ENCODE results near the gene FAM174B. TPM values are rescaled to one million over a fixed set of nuclear protein-coding genes. Genes with fewer than 3 reads are reported as not detected.

FAM174B gene
- total and polyA plus RNA-seq, 10 of the 15 experiments (the other 5 are each of a cell fraction or from before 2014, with no cell fraction given), result 0.71 to 15.9 (median 4.2) TPM

DNA sequence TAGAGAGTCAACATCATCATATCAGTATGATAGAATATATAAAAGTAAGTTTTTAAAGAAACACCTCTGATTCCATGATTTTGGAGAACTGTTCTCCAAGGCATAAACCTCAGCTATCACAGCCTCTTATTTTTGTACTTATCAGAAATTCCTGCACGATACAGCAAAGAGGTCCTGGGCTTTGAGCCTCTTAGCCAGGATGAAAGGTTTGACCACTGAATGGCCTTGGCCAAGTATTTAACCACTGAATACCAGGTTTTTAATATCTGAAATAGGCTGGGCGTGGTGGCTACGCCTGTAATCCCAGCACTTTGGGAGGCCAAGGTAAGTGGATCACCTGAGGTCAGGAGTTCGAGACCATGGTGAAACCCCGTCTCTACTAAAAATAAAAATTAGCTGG is 1.9 kb upstream of the FAM174B start:
- H3K27me3 ChIP-seq (replicated peaks in 1 of 2; ENCODE audit: control insufficient read depth in 2 of 2, insufficient read depth in 2 of 2, low read length in 1 of 2), result no peaks in the 10 kb centered on the region
- H3K4me3 ChIP-seq, result no peak overlapping the region
- H3K9me3 ChIP-seq (replicated peaks; ENCODE audit: control insufficient read depth, insufficient read depth, low read length), result no peaks in the 10 kb centered on the region
- H2AFZ ChIP-seq (ENCODE audit: control insufficient read depth, low read depth, low read length), result no peak overlapping the region
- no peak for ATAC-seq
- ChIA-PET SMC1A (ENCODE audit: uncharacterized antibody, unreplicated experiment) (interaction anchor here (1.2 kb wide), 1 partner anchor 45 kb away, joined by 3 read pairs; no protein-coding TSS in a partner anchor), CTCF (interaction anchor here (0.9 kb wide), 1 partner anchor 19 kb away, joined by 4 read pairs; no protein-coding TSS in a partner anchor), RAD21 (ENCODE audit: unreplicated experiment) (no interaction called here), POLR2A (no interaction called here)
- H3K79me2 ChIP-seq (ENCODE audit: control insufficient read depth, insufficient read depth, low read length), result peaks cover 25% of the 10 kb centered on the region
- no peak overlapping the region for H3K27ac ChIP-seq (ENCODE audit: control insufficient read depth, insufficient read depth)
- in situ Hi-C loops (cut with MboI), result loop anchor here (10.0 kb wide), 1 partner anchor 257 kb away; no protein-coding TSS in a partner anchor
- no peak for DNase-seq (ENCODE audit: low read depth, low spot score)
- no peak overlapping the region for H3K4me2 ChIP-seq (ENCODE audit: control insufficient read depth, insufficient read depth)
- H3K36me3 ChIP-seq (ENCODE audit: control insufficient read depth in 2 of 2, insufficient read depth in 2 of 2, low read length in 1 of 2), result no peaks in the 10 kb centered on the region
- peaks cover 4% of the 10 kb centered on the region; the same call in 1 of the 2 replicates for H3K4me1 ChIP-seq (ENCODE audit: control insufficient read depth, insufficient read depth, low read length)
- intact Hi-C loops (cut with micrococcal nuclease; ENCODE audit: unreplicated experiment), result no loop called here
- H4K20me1 ChIP-seq (ENCODE audit: control insufficient read depth, insufficient read depth), result no peaks in the 10 kb centered on the region
- FAIRE-seq, result no peak
- no peak overlapping the region for H3K9ac ChIP-seq (ENCODE audit: control insufficient read depth, insufficient read depth, low read length)
- BruUV-seq (replicated peaks), result no TSS peak
- WGBS (ENCODE audit: insufficient coverage, insufficient replicate concordance, low lambda C conversion rate, missing lambda C conversion rate), result 65% methylated on average over 5 of the region's 5 CpGs
- TF ChIP-seq CBFB (IDR thresholded peaks at IDR 0.05; ENCODE audit: low read depth) (no peak), SREBF1 (IDR thresholded peaks at IDR 0.05; ENCODE audit: low read length) (no peak), JUND (IDR thresholded peaks at IDR 0.05; ENCODE audit: low read depth, low read length) (no peak), CREM (IDR thresholded peaks at IDR 0.05; ENCODE audit: low read depth) (no peak), ZBTB11 (CRISPR knock-in tag; IDR thresholded peaks at IDR 0.05) (no peak), E4F1 (IDR thresholded peaks at IDR 0.05; ENCODE audit: borderline replicate concordance, partially characterized antibody) (no peak), RB1 (IDR thresholded peaks at IDR 0.05; ENCODE audit: borderline replicate concordance) (no peak), NFIC (IDR thresholded peaks at IDR 0.05; ENCODE audit: low read depth, low read length) (no peak), MTA2 (IDR thresholded peaks at IDR 0.05; ENCODE audit: low read depth) (no peak), FOS (IDR thresholded peaks at IDR 0.05; ENCODE audit: borderline replicate concordance, extremely low read depth, insufficient read length) (no peak), TCF3 (IDR thresholded peaks at IDR 0.05; ENCODE audit: borderline replicate concordance, insufficient read depth, low read depth, low read length) (no peak), HDGF (IDR thresholded peaks at IDR 0.05) (no peak), POU2F2 (IDR thresholded peaks at IDR 0.05; ENCODE audit: borderline replicate concordance, low read depth, low read length) (no peak), NBN (IDR thresholded peaks at IDR 0.05) (no peak)
- TF ChIP-seq, protein P1, sequence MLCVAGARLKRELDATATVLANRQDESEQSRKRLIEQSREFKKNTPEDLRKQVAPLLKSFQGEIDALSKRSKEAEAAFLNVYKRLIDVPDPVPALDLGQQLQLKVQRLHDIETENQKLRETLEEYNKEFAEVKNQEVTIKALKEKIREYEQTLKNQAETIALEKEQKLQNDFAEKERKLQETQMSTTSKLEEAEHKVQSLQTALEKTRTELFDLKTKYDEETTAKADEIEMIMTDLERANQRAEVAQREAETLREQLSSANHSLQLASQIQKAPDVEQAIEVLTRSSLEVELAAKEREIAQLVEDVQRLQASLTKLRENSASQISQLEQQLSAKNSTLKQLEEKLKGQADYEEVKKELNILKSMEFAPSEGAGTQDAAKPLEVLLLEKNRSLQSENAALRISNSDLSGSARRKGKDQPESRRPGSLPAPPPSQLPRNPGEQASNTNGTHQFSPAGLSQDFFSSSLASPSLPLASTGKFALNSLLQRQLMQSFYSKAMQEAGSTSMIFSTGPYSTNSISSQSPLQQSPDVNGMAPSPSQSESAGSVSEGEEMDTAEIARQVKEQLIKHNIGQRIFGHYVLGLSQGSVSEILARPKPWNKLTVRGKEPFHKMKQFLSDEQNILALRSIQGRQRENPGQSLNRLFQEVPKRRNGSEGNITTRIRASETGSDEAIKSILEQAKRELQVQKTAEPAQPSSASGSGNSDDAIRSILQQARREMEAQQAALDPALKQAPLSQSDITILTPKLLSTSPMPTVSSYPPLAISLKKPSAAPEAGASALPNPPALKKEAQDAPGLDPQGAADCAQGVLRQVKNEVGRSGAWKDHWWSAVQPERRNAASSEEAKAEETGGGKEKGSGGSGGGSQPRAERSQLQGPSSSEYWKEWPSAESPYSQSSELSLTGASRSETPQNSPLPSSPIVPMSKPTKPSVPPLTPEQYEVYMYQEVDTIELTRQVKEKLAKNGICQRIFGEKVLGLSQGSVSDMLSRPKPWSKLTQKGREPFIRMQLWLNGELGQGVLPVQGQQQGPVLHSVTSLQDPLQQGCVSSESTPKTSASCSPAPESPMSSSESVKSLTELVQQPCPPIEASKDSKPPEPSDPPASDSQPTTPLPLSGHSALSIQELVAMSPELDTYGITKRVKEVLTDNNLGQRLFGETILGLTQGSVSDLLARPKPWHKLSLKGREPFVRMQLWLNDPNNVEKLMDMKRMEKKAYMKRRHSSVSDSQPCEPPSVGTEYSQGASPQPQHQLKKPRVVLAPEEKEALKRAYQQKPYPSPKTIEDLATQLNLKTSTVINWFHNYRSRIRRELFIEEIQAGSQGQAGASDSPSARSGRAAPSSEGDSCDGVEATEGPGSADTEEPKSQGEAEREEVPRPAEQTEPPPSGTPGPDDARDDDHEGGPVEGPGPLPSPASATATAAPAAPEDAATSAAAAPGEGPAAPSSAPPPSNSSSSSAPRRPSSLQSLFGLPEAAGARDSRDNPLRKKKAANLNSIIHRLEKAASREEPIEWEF (IDR thresholded peaks at IDR 0.05; ENCODE audit: insufficient replicate concordance, low read depth, low read length), result no peak
